GM19193 (cell line): ENCODE measurements around the gene RPL37A.

ENCODE experiments used
- POLR2A ChIP-seq: IDR thresholded peaks from 4 replicates; pipeline ENCODE4 v1.6.1; 2011; ENCODE audit not compliant: insufficient read depth, insufficient read length; ENCODE audit errors: extremely low read depth

The RPL37A gene

GRCh38 chr2:216534809-216535208, 36.2 kb downstream of the RPL37A start:
- TF ChIP-seq POLR2A = no peak

- no peak for TF ChIP-seq POLR2A
Observed at GRCh38 chr2:216535454-216535995, 36.9 kb downstream of the RPL37A start.

- no peak for TF ChIP-seq POLR2A
Observed at GRCh38 chr2:216536734-216537210, 38.1 kb downstream of the RPL37A start.

- TF ChIP-seq POLR2A = no peak
Observed at GRCh38 chr2:216537366-216537765, 38.7 kb downstream of the RPL37A start.

- no peak for TF ChIP-seq POLR2A
Observed at GRCh38 chr2:216538538-216538937, 39.9 kb downstream of the RPL37A start.

- no peak for TF ChIP-seq POLR2A
Observed at GRCh38 chr2:216539120-216539519, 40.5 kb downstream of the RPL37A start.

GRCh38 chr2:216539791-216540241, 41.2 kb downstream of the RPL37A start:
- TF ChIP-seq POLR2A = no peak

- TF ChIP-seq POLR2A = no peak
Observed at GRCh38 chr2:216540920-216541319, 42.3 kb downstream of the RPL37A start.

- no peak for TF ChIP-seq POLR2A
Observed at GRCh38 chr2:216541505-216541904, 42.9 kb downstream of the RPL37A start.

GRCh38 chr2:216545359-216545758, 46.7 kb downstream of the RPL37A start:
- no peak for TF ChIP-seq POLR2A

GRCh38 chr2:216546241-216546640, 47.6 kb downstream of the RPL37A start:
- no peak for TF ChIP-seq POLR2A

GRCh38 chr2:216546641-216547403, 48.2 kb downstream of the RPL37A start:
- no peak for TF ChIP-seq POLR2A

- no peak for TF ChIP-seq POLR2A
Observed at GRCh38 chr2:216548901-216549331, 50.3 kb downstream of the RPL37A start.

GRCh38 chr2:216549926-216550690, 51.5 kb downstream of the RPL37A start:
- TF ChIP-seq POLR2A = no peak

- no peak for TF ChIP-seq POLR2A
Observed at GRCh38 chr2:216551234-216552068, 52.8 kb downstream of the RPL37A start.

- TF ChIP-seq POLR2A = no peak
Observed at GRCh38 chr2:216553093-216553478, 54.4 kb downstream of the RPL37A start.
